T-helper 1 cell (primary cell): Measurements from ENCODE around the gene SLC9A9.

Experiments
- DNase-seq, 5 donors: peaks; one replicate each; pipeline ENCODE4 v3.0.0-alpha.2; 2012 to 2020

Gene SLC9A9

DNA sequence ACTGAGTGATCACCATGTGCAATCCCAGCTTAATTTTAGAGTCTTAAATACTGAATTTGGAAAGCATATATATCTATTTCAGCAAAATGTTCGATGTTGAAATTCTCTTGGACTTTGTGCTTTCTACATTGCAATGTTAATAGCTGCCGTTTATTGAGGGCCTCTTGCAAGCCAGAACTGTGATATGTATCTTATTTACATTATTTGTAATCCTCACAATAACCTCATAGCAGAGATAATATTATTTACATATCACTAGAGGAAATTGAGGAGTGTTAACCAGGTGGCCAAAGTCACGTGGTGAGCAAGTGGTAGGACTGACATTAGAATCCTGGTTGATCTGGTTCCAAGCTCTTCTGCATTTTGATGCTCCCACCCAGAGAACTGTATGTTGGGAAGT lies 254.1 kb downstream of the SLC9A9 start:
- no peak for DNase-seq

DNA sequence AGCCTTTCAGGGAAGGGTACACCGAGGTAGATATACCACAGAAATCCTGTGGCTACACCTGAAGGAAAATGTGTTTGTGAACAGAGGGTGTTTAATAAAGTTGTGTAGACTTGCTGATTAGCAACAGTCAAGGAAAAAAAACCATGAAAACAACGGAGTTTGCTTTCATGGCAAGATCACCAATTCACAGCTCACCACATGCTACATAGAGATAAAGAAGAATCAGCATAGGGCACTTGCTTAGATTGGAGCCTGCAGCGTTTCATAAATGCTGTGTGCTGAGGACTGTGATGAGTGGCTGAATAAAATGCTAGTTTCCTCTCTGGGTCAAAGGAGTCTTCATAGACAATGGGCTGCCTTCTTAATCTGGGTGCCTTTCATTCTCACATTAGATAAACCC lies 257.6 kb downstream of the SLC9A9 start:
- DNase-seq: no peak

GRCh38 chr3:143586576-143586975 lies 261.7 kb downstream of the SLC9A9 start:
- DNase-seq: no peak

- peak in 1 of 5 donors; percentile 16 for DNase-seq
Observed at GRCh38 chr3:143585720-143586456, 262.4 kb downstream of the SLC9A9 start.

- no peak for DNase-seq
Observed at GRCh38 chr3:143584474-143584873, 263.8 kb downstream of the SLC9A9 start.

GRCh38 chr3:143581972-143582722 lies 266.1 kb downstream of the SLC9A9 start:
- DNase-seq: peak in 1 of 5 donors; percentile 28

DNA sequence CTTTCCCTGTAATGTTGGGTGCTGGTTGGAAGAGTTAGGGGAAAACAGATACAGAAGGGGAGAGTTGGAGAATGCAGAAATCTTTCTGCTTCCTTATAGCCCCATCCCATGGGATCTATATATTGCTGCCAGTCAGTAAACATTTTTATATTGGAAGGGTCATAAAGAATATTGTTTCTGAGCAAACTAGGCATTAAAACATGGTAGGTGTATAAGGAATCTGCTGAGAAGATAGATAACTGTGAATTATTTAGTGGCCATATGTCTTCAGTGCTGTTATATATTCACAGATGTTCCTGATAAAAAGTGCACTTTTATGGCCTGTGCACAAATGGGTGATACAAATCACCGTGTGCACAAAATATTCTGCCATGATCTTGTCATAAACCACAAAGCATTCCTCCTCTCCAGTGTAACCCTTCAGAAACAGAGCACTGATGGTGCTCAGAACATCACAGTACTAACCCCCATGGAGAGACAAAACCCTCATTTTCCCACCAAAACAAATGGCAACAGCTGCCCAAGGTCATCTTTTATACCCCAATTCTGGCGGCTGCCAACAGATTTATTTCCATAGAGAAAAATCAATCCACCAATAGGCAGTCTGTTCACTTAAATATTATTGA lies 269.3 kb downstream of the SLC9A9 start:
- DNase-seq: no peak

GRCh38 chr3:143576568-143577270 lies 271.5 kb downstream of the SLC9A9 start:
- no peak for DNase-seq

DNA sequence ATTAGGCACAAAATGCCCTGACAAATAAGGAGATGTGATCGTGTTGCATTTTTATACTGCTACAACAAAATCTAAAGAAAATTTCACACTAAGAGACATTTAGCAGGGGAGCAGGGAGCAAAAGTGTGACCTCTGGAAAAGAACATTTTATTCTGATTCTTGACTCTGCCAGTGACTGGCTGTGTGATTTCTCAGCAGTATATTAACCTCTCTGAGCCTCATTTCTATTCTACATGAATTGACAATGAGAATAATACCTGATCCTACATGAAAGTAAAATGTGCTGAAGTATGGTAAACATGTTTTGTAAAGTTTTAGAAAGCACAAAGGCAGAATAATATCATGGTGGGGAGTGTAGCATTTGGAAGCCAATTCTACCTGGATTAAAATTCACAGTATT lies 273.3 kb downstream of the SLC9A9 start:
- no peak for DNase-seq

GRCh38 chr3:143573610-143574303 lies 274.5 kb downstream of the SLC9A9 start:
- DNase-seq: no peak

DNA sequence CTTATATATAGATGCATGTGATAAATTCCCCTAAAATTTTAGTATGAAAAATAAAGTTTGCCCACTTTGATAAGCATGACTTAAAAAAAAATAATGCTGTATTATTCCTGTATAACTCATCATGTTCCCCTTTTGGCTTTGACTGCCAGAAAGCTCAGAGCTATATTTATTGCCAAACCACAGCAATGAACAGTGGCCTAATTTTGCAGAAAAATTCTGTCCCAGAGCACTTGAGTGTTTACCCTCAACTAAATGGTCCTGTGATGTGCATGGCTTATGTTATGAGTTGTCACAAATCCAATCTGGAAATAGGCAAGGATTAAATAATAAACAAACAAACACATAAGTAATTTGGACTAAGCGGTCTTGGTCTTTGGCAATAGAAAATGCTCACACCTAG lies 276.7 kb downstream of the SLC9A9 start:
- no peak for DNase-seq

- no peak for DNase-seq
Observed at GRCh38 chr3:143567823-143568222, 280.4 kb downstream of the SLC9A9 start.

DNA sequence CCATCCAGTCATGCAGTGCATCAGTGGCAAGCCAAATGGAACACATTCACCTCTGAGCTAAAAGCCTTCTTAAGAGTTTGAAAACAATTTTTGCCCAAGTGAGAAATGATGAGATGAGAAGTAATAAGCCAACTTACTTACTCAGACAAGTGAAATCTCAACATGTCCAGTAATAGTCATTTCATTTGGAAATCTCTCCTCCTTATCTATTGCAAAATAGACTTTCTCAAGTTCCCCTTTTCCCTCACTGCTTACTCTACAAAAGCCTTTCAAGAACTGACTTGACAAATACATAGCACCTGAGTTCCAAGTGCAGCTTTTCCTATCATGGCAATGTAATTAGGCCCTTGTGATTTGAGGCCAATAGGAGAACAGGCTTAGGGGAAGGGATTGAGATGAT lies 282.3 kb downstream of the SLC9A9 start:
- no peak for DNase-seq

GRCh38 chr3:143563786-143564185 lies 284.5 kb downstream of the SLC9A9 start:
- no peak for DNase-seq

DNA sequence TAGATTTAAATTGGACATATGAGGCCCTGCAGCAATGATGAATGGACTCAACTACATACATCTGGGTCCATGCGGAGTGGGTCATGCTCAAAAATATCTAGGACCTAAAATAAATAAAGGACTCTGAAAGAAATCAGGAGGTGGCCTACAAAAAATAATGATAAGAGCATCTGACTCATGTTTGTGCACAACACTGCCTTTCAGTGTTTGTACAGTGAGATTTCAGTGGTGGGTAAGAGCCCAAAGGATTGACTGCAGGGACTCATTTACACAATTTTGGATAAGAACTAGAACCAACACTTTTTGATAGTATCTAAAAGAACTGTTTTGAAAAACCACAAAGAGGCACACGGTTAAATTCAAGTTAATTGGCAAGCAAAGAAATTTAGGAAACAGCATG lies 285.5 kb downstream of the SLC9A9 start:
- no peak for DNase-seq

DNA sequence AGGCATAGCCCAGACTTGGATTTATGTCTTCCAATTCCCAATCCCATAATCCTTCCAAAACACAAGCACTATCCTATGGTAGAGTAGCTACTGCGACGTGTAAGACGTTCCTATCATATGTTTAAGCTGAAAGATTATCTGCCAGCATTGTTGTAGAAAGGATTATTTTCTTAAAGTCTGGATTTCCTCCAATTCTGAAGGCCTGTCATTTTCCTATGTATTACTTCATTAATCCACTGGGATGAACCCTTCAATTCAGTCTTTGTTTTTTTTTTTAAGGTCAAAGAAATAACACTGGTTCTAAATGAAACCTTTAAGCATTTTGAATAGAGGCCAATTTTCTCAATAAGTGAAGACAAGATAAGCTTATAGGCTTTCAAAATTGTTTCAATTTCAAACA lies 289.0 kb downstream of the SLC9A9 start:
- DNase-seq: no peak

DNA sequence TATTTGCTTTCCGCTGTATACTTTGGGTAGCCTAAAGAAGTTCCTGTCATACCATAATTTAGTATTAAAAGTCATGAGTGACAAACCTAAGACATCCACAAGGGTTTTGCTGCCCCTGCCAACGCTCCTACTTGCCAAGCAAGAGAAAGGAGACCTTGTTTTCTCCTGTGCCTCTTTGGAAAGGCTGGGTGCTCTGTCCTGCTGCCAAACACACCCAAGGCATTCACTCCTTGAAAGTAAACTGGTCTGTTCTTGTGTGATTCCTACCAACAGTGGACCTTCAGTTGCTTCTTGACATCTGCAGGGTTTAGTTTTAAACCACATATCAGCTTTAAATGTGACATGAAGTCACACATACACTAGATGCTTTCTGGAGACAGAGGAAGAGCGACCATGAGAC lies 295.4 kb downstream of the SLC9A9 start:
- no peak for DNase-seq

DNA sequence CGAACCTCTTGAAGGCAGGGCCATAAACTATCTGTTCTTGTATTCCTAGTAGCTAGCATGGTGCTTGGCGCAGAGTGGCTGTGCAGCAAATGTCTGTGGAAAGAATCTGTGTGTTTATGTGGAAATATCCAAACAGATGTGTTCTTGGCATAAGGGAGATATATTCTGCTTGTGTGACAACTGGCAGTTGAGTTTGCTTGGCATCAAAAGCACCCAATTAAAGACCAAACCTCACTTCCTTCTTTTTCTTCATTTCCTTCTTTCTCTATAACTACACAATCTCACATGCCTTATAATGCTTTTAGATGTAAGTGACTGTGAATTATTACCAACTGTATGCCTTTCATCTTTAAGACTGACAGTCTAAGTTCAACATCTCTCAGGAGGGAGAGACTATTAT lies 296.5 kb downstream of the SLC9A9 start:
- DNase-seq: no peak

- DNase-seq: no peak
Observed at GRCh38 chr3:143548861-143549497, 299.3 kb downstream of the SLC9A9 start.

DNA sequence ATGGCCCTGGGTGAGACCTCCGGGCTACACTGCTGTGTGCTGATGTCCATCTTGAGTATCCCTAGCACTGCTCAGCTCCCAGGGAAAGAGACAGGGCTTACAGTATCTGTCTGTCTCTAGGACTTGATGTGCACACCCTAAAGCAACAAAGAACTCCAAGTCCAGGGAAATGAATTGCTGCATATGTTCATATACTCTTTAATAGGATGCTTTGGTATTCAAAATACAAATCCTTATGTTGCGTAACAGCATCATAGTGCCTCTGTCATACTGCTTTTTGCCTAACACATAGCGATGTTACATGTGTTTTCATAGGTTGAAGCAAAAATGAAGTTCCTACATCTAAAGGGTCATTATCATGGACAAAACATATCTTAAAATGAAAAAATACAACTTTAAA lies 299.9 kb downstream of the SLC9A9 start:
- no peak for DNase-seq

- no peak for DNase-seq
Observed at GRCh38 chr3:143538577-143538981, 309.7 kb downstream of the SLC9A9 start.

DNA sequence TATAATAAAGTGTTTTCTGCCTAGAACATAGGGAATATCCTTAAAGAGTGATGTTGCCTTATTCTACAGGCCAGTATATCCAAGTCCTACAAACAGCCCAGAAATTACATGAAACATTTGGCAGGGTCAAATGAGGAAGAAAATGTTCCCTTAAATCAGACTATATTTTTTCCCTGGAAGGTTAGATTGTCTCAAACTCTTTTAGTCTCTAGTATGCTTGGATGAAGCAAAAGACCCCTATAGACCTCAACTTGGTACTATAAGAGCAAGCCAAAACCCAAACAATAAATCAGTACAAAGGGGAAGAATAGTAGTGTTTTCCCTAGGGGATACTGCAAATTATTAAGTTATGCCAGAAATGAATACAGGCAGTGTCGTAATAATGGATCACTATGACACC lies 310.2 kb downstream of the SLC9A9 start:
- DNase-seq: no peak
